ENCODE data around the gene PTGDR.

DNA sequence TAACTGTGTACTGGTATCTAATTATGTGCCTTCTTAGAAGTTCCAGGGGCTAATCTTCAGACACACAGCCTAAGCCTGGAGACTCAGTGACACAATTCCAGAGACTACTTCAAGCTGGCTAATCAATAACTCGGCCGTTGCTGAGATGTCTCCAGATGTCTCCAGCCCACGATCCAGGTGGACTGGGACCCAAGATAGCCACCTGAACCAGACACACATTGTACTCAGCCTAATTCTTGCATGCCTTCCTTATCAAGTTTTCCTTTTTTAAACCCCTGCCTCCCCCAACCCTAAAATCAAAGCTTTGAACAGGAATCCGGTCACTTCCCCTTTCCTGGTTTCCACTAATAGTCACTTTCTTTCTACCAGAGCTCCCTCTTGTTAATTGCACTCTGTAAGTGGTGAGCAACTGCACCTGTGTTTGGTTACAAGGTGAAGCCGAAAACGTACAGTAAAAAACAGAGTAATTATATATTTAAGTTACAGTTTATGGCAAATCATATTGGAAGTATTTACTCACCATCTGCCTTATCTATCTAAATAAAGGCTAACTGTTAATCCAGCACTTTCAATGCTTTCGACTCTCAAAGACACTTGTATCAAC lies 39.8 kb upstream of the PTGDR start:
- TF ChIP-seq, protein P1, sequence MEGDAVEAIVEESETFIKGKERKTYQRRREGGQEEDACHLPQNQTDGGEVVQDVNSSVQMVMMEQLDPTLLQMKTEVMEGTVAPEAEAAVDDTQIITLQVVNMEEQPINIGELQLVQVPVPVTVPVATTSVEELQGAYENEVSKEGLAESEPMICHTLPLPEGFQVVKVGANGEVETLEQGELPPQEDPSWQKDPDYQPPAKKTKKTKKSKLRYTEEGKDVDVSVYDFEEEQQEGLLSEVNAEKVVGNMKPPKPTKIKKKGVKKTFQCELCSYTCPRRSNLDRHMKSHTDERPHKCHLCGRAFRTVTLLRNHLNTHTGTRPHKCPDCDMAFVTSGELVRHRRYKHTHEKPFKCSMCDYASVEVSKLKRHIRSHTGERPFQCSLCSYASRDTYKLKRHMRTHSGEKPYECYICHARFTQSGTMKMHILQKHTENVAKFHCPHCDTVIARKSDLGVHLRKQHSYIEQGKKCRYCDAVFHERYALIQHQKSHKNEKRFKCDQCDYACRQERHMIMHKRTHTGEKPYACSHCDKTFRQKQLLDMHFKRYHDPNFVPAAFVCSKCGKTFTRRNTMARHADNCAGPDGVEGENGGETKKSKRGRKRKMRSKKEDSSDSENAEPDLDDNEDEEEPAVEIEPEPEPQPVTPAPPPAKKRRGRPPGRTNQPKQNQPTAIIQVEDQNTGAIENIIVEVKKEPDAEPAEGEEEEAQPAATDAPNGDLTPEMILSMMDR (conservative IDR thresholded peaks at IDR 0.05 in 1 of 2, IDR thresholded peaks at IDR 0.05 in 1 of 2; ENCODE audit: low read depth in 1 of 2, low read length in 2 of 2), result no peak
- TF ChIP-seq EZH2 (IDR thresholded peaks at IDR 0.05; ENCODE audit: low read length, missing control alignments), result no peak

All from fibroblast of lung (primary cell).